A673 (cell line): ENCODE results near the gene RNF208. TPM values are rescaled to one million over a fixed set of nuclear protein-coding genes. Genes with fewer than 3 reads are reported as not detected.

ENCODE experiments used
- BruUV-seq: library from RNA; stranded (reverse); fragments of 400-500 nt; replicated peaks from 2 replicates; lab custom pipeline; 2021; lab: Mats Ljungman, UMichigan
- CTCF ChIA-PET: fragments of 300-600 bp; sonication (Branson Sonifier 250); formaldehyde crosslinking; loops from one replicate; lab custom pipeline; 2022; ENCODE audit warnings: antibody characterized with exemption; lab: Charles Lee
- POLR2A ChIA-PET: fragments of 300-600 bp; sonication (Branson Sonifier 250); formaldehyde crosslinking; loops from one replicate; lab custom pipeline; 2022; ENCODE audit warnings: antibody characterized with exemption; ENCODE audit not compliant: low non-redundant PET; lab: Charles Lee
- DNase-seq: peaks from one replicate; pipeline ENCODE4 v3.0.0-alpha.2; 2015; ENCODE audit warnings: low spot score
- H3K27ac ChIP-seq: fragments of 200-600 bp; sonication (generic); 2 replicates; pipeline ENCODE4 v1.5.1; 2016; ENCODE audit warnings: mixed run types, low read depth, mild to moderate bottlenecking, mixed read lengths, antibody characterized with exemption, low read length; ENCODE audit not compliant: poor library complexity, severe bottlenecking
- H3K27me3 ChIP-seq: fragments of 200-600 bp; sonication (generic); replicated peaks from 2 replicates; pipeline ENCODE4 v1.6.1; 2017; ENCODE audit warnings: mixed run types, low read depth, mild to moderate bottlenecking, mixed read lengths, antibody characterized with exemption, low read length; ENCODE audit not compliant: insufficient read depth, poor library complexity
- H3K36me3 ChIP-seq: fragments of 200-600 bp; sonication (generic); 2 replicates; pipeline ENCODE4 v1.6.1; 2016; ENCODE audit warnings: mixed run types, mild to moderate bottlenecking, mixed read lengths, antibody characterized with exemption, low read length; ENCODE audit not compliant: insufficient read depth, poor library complexity, severe bottlenecking
- H3K4me1 ChIP-seq: fragments of 200-600 bp; sonication (generic); 2 replicates; pipeline ENCODE4 v1.6.1; 2017; ENCODE audit warnings: mixed run types, mild to moderate bottlenecking, mixed read lengths, antibody characterized with exemption, low read length; ENCODE audit not compliant: insufficient read depth, poor library complexity, severe bottlenecking
- H3K4me3 ChIP-seq: fragments of 200-600 bp; sonication (generic); 2 replicates; pipeline ENCODE4 v1.5.1; 2016; ENCODE audit warnings: low read depth, mixed run types, mild to moderate bottlenecking, mixed read lengths, low read length; ENCODE audit not compliant: poor library complexity, severe bottlenecking
- H3K9me3 ChIP-seq: fragments of 200-600 bp; sonication (generic); 2 replicates; pipeline ENCODE4 v1.6.1; 2016; ENCODE audit warnings: mixed run types, low read depth, mild to moderate bottlenecking, mixed read lengths, antibody characterized with exemption, low read length; ENCODE audit not compliant: poor library complexity, severe bottlenecking
- CTCF ChIP-seq: fragments of 300-800, 200-600 bp; sonication (generic); conservative IDR thresholded peaks from 2 replicates; pipeline ENCODE4 v1.5.1; 2017; ENCODE audit warnings: low read depth, mild to moderate bottlenecking, antibody characterized with exemption, low read length, moderate library complexity, mixed read lengths
- EZH2 ChIP-seq: fragments of 200-600 bp; sonication (generic); IDR thresholded peaks from 2 replicates; pipeline ENCODE4 v1.6.1; 2017; ENCODE audit warnings: borderline replicate concordance, low read depth, mild to moderate bottlenecking, mixed read lengths, antibody characterized with exemption, low read length; ENCODE audit not compliant: poor library complexity, severe bottlenecking
- intact Hi-C: fragments of 100-400 bp; cut with micrococcal nuclease; formaldehyde crosslinking; loops from one replicate; pipeline ENCODE4 v1.10.0; 2022; ENCODE audit not compliant: unreplicated experiment
- total RNA-seq: library from RNA; stranded (reverse); gene quantifications from 2 replicates; pipeline ENCODE4 v1.2.3, GENCODE V29; 2021

Gene RNF208
- total RNA-seq, 1 experiment from 2014 or later: 13.7 TPM

DNA sequence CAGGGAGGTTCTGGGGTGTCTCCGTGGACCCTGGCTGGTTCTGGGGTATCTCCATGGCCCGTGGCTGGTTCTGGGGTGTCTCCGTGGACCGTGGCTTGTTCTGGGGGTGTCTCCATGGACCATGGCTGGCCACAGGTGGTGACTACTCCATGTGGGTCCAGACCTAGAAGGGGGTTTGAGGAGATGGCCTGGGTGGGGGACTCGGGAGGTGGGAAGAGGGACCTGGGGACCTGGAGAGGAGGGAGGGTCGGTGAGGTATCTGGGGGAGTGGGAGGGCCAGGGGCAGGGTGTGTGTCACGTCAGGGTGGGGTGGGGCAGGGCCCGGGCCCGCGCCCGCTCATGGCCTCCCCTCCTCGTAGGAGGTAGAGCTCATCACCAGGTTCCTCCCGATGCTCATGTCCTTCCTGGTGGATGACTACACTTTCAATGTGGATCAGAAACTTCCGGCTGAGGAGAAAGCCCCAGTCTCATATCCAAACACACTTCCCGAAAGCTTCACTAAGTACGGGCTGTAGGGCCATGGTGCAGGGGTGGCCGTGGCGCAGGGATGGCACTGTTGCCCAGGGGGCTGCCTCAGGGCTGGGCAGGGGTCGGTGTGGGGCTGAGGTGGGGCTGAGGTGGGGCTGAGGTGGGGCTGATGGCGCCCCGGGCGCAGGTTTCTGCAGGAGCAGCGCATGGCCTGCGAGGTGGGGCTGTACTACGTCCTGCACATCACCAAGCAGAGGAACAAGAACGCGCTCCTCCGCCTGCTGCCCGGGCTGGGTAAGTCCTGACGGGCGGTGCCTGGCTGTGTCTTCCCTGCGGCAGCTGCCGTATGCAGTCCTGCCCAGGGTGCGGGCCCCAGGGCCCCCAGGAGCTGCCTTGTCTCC, 44.8 kb upstream of the RNF208 start:
- TF ChIP-seq EZH2 (no peak), CTCF (no peak)
- H3K36me3 ChIP-seq: peaks cover 30% of the 10 kb centered on the region
- POLR2A ChIA-PET: no interaction called here
- no peaks in the 10 kb centered on the region for H3K27me3 ChIP-seq
- H3K9me3 ChIP-seq: no peaks in the 10 kb centered on the region
- CTCF ChIA-PET: no interaction called here
- BruUV-seq: no TSS peak
- intact Hi-C loops: no loop called here
- no peak overlapping the region for H3K27ac ChIP-seq
- no peaks in the 10 kb centered on the region for H3K4me1 ChIP-seq
- no peak overlapping the region for H3K4me3 ChIP-seq
- DNase-seq: no peak

GRCh38 chr9:137266162-137266527, 44.1 kb upstream of the RNF208 start:
- H3K27me3 ChIP-seq: no peaks in the 10 kb centered on the region
- H3K4me3 ChIP-seq: no peak overlapping the region
- CTCF ChIA-PET: no interaction called here
- H3K9me3 ChIP-seq: no peaks in the 10 kb centered on the region
- TF ChIP-seq EZH2 (no peak), CTCF (no peak)
- intact Hi-C loops: no loop called here
- POLR2A ChIA-PET: interaction anchor here (0.6 kb wide), 1 partner anchor 30 kb away, joined by 3 read pairs; no protein-coding TSS in a partner anchor
- H3K36me3 ChIP-seq: peaks cover 30% of the 10 kb centered on the region
- no peaks in the 10 kb centered on the region for H3K4me1 ChIP-seq
- BruUV-seq: no TSS peak
- H3K27ac ChIP-seq: no peak overlapping the region
- DNase-seq: no peak

DNA sequence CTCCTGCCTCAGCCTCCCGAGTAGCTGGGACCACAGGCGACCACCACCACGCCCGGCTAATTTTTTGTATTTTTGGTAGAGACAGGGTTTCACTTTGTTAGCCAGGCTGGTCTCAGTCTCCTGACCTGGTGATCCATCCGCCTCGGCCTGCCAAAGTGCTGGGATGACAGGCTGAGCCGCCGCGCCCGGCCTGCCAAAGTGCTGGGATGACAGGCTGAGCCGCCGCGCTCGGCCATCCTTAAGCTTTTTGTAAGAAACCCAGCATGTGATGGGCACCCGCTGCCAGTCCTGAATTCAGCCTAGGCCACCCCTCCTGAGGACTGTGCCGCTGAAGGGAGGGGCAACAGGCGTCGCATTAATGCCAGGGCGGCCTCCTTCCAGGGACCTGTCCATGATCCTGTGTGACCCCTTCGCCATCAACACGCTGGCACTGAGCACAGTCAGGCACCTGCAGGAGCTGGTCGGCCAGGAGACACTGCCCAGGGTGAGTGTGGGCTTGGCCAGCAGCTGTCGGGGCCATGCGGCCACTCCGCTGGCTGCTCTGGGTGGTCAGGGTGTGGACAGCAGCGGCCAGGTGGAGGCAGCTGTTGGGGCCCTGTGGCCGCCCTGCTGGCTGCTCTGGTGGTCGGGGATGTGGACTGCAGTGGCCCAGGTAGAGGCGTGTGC, 43.6 kb upstream of the RNF208 start:
- ChIA-PET POLR2A (interaction anchor here (0.6 kb wide), 1 partner anchor 31 kb away, joined by 3 read pairs; no protein-coding TSS in a partner anchor), CTCF (no interaction called here)
- Histone ChIP-seq H3K27me3 (no peaks in the 10 kb centered on the region), H3K27ac (peak overlapping the region; percentile 16), H3K4me3 (no peak overlapping the region), H3K36me3 (peaks cover 30% of the 10 kb centered on the region), H3K9me3 (no peaks in the 10 kb centered on the region), H3K4me1 (no peaks in the 10 kb centered on the region)
- DNase-seq: no peak
- TF ChIP-seq EZH2 (no peak), CTCF (no peak)
- no TSS peak for BruUV-seq
- intact Hi-C loops: no loop called here
